ENCODE results near the gene SERTAD4.
"Not testable (repeated sequence)": the region's sequence is repeated elsewhere in the genome, so short reads cannot be mapped to it uniquely, and the experiment has no call there.

The SERTAD4 gene

GRCh38 chr1:210262167-210262896 is 29.7 kb downstream of the SERTAD4 start:
- no peak for DNase-seq

- DNase-seq: no peak
Measured at GRCh38 chr1:210262897-210263272, 30.3 kb downstream of the SERTAD4 start.

GRCh38 chr1:210263963-210264362 is 31.4 kb downstream of the SERTAD4 start:
- no peak for DNase-seq

- DNase-seq: no peak
Measured at GRCh38 chr1:210264496-210265380, 32.1 kb downstream of the SERTAD4 start.

GRCh38 chr1:210265392-210265955 is 32.9 kb downstream of the SERTAD4 start:
- not testable (repeated sequence) for DNase-seq

- no peak for DNase-seq
Measured at GRCh38 chr1:210269981-210270380, 37.4 kb downstream of the SERTAD4 start.

- DNase-seq: no peak
Measured at GRCh38 chr1:210272666-210273065, 40.1 kb downstream of the SERTAD4 start.

GRCh38 chr1:210280221-210280620 is 47.6 kb downstream of the SERTAD4 start:
- DNase-seq: no peak

GRCh38 chr1:210288116-210288515 is 55.5 kb downstream of the SERTAD4 start:
- no peak for DNase-seq

- DNase-seq: no peak
Measured at GRCh38 chr1:210289248-210289647, 56.7 kb downstream of the SERTAD4 start.

- no peak for DNase-seq
Measured at GRCh38 chr1:210291081-210291764, 58.6 kb downstream of the SERTAD4 start.

- DNase-seq: no peak
Measured at GRCh38 chr1:210291786-210292230, 59.2 kb downstream of the SERTAD4 start.

GRCh38 chr1:210292231-210292871 is 59.8 kb downstream of the SERTAD4 start:
- DNase-seq: peak; percentile 64

- no peak for DNase-seq
Measured at GRCh38 chr1:210293171-210293607, 60.6 kb downstream of the SERTAD4 start.

- DNase-seq: no peak
Measured at GRCh38 chr1:210294999-210295745, 62.6 kb downstream of the SERTAD4 start.

Data from stimulated activated CD8-positive, alpha-beta memory T cell treated with anti-CD3 and anti-CD28 coated beads, Interleukin-4, amount 100 ng/mL, for 48 hours (primary cell).